Naive thymus-derived CD4-positive, alpha-beta T cell (primary cell): Measurements from ENCODE around the gene ADNP2. TPM values are rescaled to one million over a fixed set of nuclear protein-coding genes. Genes with fewer than 3 reads are reported as not detected.

Experiments
- ATAC-seq: fragments of 150-1000 bp; cut with Tn5 transposase; 2 replicates; pipeline ENCODE4 v1.10.0; 2021; ENCODE audit warnings: mild to moderate bottlenecking, moderate library complexity
- CTCF ChIA-PET: fragments of 350-600 bp; sonication (Branson Sonifier 250); formaldehyde crosslinking; loops from one replicate; lab custom pipeline; 2021; ENCODE audit warnings: antibody characterized with exemption; lab: Charles Lee
- POLR2A ChIA-PET: fragments of 350-600 bp; sonication (Branson Sonifier 250); formaldehyde crosslinking; loops from one replicate; lab custom pipeline; 2021; ENCODE audit warnings: antibody characterized with exemption, inconsistent platforms; lab: Charles Lee
- DNase-seq, 9 donors: peaks; one replicate each; pipeline versions ENCODE4 v3.0.0 to v3.0.0-alpha.2; 2020 to 2022; ENCODE audit warnings: mixed read lengths in 1 of 9
- H3K27ac ChIP-seq: one replicate; pipeline ENCODE4 v1.7.0; 2013; ENCODE audit warnings: mild to moderate bottlenecking, low read depth, low read length, moderate library complexity
- H3K27me3 ChIP-seq, 2 donors: one replicate each; pipeline ENCODE4 v1.7.0; 2013; ENCODE audit warnings: low read length in 2 of 2, mild to moderate bottlenecking in 2 of 2, moderate library complexity in 2 of 2; ENCODE audit not compliant: control insufficient read depth in 2 of 2, insufficient read depth in 2 of 2
- H3K36me3 ChIP-seq, 3 experiments: 1 replicate in 2 of 3; 2 replicates in 1 of 3; pipeline ENCODE4 v1.7.0; 2013; ENCODE audit warnings: low read length in 3 of 3, mild to moderate bottlenecking in 3 of 3, moderate library complexity in 1 of 3; ENCODE audit not compliant: insufficient read depth in 3 of 3, control insufficient read depth in 2 of 3
- H3K4me1 ChIP-seq, 2 donors: one replicate each; pipeline ENCODE4 v1.7.0; 2013; ENCODE audit warnings: low read length in 2 of 2, mild to moderate bottlenecking in 2 of 2, moderate library complexity in 1 of 2; ENCODE audit not compliant: control insufficient read depth in 2 of 2, insufficient read depth in 2 of 2
- H3K4me3 ChIP-seq: 2 replicates; pipeline ENCODE4 v1.7.0; 2013; ENCODE audit warnings: mild to moderate bottlenecking, low read length
- H3K9me3 ChIP-seq, 3 experiments: 1 replicate in 2 of 3; 2 replicates in 1 of 3; pipeline ENCODE4 v1.7.0; 2013; ENCODE audit warnings: low read length in 3 of 3; ENCODE audit not compliant: control insufficient read depth in 2 of 3
- H3K27ac Mint-ChIP-seq, 9 donors: one replicate each; pipeline ENCODE4 v1.8.0; 2020 to 2022; ENCODE audit warnings: mixed read lengths in 9 of 9, mild to moderate bottlenecking in 8 of 9, moderate library complexity in 5 of 9, inconsistent platforms in 2 of 9
- H3K27me3 Mint-ChIP-seq, 5 donors: one replicate each; pipeline ENCODE4 v1.8.0; 2021 to 2022; ENCODE audit warnings: mixed read lengths in 5 of 5, mild to moderate bottlenecking in 1 of 5
- H3K36me3 Mint-ChIP-seq, 5 donors: one replicate each; pipeline ENCODE4 v1.8.0; 2020 to 2022; ENCODE audit warnings: mixed read lengths in 5 of 5, mild to moderate bottlenecking in 3 of 5, inconsistent platforms in 1 of 5
- H3K4me1 Mint-ChIP-seq, 7 donors: one replicate each; pipeline ENCODE4 v1.8.0; 2020 to 2022; ENCODE audit warnings: mixed read lengths in 7 of 7, mild to moderate bottlenecking in 3 of 7, inconsistent platforms in 1 of 7
- H3K4me3 Mint-ChIP-seq, 10 donors: one replicate each; pipeline ENCODE4 v1.8.0; 2020 to 2022; ENCODE audit warnings: mild to moderate bottlenecking in 10 of 10, mixed read lengths in 10 of 10, moderate library complexity in 6 of 10, inconsistent platforms in 2 of 10
- H3K9me3 Mint-ChIP-seq, 11 donors: one replicate each; pipeline ENCODE4 v1.8.0; 2020 to 2022; ENCODE audit warnings: mixed read lengths in 11 of 11, mild to moderate bottlenecking in 4 of 11, inconsistent platforms in 1 of 11, moderate library complexity in 1 of 11
- intact Hi-C, 2 donors: fragments of 100-400 bp; cut with micrococcal nuclease; formaldehyde crosslinking; loops; one replicate each; pipeline ENCODE4 v1.15.1; 2023
- polyA plus RNA-seq, 2 donors: library from polyadenylated mRNA; unstranded; fragments of 300-500 nt; fragmentation: Illumina TruSeq; gene quantifications; one replicate each; pipeline ENCODE4 v1.2.3, GENCODE V29; 2021
- total RNA-seq, 6 experiments: library from RNA in 5 of 6; stranded (reverse) in 5 of 6; gene quantifications; 1 replicate in 5 of 6; 2 replicates in 1 of 6; pipeline ENCODE4 v1.2.3 and lab custom pipeline; 2021 to 2026

The ADNP2 gene
- total and polyA plus RNA-seq, 7 experiments from 2014 or later, result 10.3 to 41.4 (median 22.1) TPM

DNA sequence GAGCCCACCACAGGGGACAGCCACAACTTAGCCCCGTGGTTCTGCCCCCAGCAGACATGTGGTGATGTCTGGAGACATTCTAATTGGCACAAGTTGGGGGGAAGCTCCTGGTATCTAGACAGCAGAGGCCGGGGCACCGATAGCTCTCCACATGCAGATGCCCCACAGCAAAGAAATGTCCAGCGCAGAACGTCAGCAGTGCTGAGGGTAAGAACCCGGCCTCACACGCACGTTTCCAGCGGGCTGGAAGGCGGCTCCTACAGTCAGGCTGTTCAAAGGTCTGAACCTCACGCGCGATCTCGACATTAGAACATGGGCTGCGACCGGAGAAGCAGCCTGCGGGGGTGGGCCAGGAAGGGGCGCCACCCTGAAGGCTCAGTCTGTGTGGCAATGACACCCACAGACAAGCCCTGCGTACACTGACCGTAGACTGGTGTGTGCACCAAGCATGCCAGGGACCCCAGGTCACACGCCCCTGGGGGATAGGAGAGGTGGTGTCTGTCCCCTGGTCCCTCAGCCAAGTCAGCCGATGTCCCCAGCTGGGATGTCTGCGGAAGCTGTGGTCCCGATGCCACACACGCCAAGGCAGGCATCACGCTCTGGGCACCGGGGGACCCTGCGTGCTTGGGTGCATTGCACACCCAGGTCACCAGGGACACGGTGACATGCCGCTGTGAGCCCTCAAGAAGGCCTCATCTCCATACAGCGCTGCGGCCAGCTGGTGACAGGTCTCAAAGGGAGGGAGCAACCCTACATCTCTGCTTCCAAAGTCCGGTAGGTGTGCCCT is 71.9 kb downstream of the ADNP2 start:
- DNase-seq (no peak), ATAC-seq (no peak)
- Mint-ChIP-seq H3K4me3 (no peak overlapping the region), H3K9me3 (peaks cover 0 to 6% (median 0%) of the 10 kb centered on the region in 11 donors), H3K36me3 (no peaks in the 10 kb centered on the region), H3K27ac (no peak overlapping the region), H3K4me1 (peaks cover 0 to 9% (median 0%) of the 10 kb centered on the region in 7 donors), H3K27me3 (peaks cover 0 to 19% (median 16%) of the 10 kb centered on the region in 5 donors)
- H3K4me1 ChIP-seq, result peaks cover 0 to 4% of the 10 kb centered on the region in 2 donors
- ChIA-PET POLR2A (no interaction called here), CTCF (no interaction called here)
- intact Hi-C loops, result no loop called here
- H3K27ac ChIP-seq, result no peak overlapping the region
- H3K27me3 ChIP-seq, result no peaks in the 10 kb centered on the region
- no peaks in the 10 kb centered on the region for H3K9me3 ChIP-seq
- no peak overlapping the region for H3K4me3 ChIP-seq
- no peaks in the 10 kb centered on the region for H3K36me3 ChIP-seq

- Histone ChIP-seq H3K36me3 (no peaks in the 10 kb centered on the region), H3K4me1 (no peaks in the 10 kb centered on the region), H3K9me3 (no peaks in the 10 kb centered on the region), H3K27me3 (no peaks in the 10 kb centered on the region), H3K4me3 (no peak overlapping the region), H3K27ac (no peak overlapping the region)
- Mint-ChIP-seq H3K36me3 (no peaks in the 10 kb centered on the region), H3K4me1 (peaks cover 0 to under 1% (median 0%) of the 10 kb centered on the region in 7 donors), H3K9me3 (peaks cover 0 to 9% (median 0%) of the 10 kb centered on the region in 11 donors), H3K4me3 (no peak overlapping the region), H3K27me3 (peaks cover 0 to 12% (median 9%) of the 10 kb centered on the region in 5 donors), H3K27ac (no peak overlapping the region)
- DNase-seq (no peak), ATAC-seq (no peak)
- intact Hi-C loops, result no loop called here
- POLR2A ChIA-PET, result no interaction called here
- CTCF ChIA-PET, result no interaction called here
These were observed 72.8 kb downstream of the ADNP2 start for GRCh38 chr18:80181642-80182461.

DNA sequence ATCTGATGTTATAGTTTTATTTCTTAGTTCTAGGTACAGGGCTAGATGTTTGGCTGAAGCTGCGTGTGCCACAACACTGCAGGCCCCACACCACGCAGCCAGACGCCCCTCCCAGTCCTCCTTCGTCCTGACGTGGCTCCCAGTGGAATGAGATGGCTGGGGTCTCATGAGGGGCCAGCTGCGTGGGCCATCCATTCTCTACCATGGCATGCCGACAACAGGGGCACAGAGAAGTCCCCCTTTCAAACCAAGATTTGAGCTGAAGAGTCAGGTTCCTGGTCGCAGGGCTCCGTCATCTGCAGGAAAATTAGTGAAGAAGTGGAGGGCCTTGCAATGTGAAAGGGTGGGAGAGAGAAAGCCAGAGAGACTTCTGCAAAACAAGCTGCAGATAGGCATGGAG is 73.8 kb downstream of the ADNP2 start:
- DNase-seq (no peak), ATAC-seq (no peak)
- Histone ChIP-seq H3K36me3 (no peaks in the 10 kb centered on the region), H3K27me3 (no peaks in the 10 kb centered on the region), H3K4me1 (no peaks in the 10 kb centered on the region), H3K27ac (no peak overlapping the region), H3K9me3 (no peaks in the 10 kb centered on the region), H3K4me3 (no peak overlapping the region)
- ChIA-PET POLR2A (no interaction called here), CTCF (no interaction called here)
- H3K9me3 Mint-ChIP-seq, result peaks cover 0 to 9% (median 0%) of the 10 kb centered on the region in 11 donors
- no peaks in the 10 kb centered on the region for H3K36me3 Mint-ChIP-seq
- H3K4me1 Mint-ChIP-seq, result no peaks in the 10 kb centered on the region
- peaks cover 0 to 7% (median 0%) of the 10 kb centered on the region in 5 donors for H3K27me3 Mint-ChIP-seq
- intact Hi-C loops, result no loop called here
- no peak overlapping the region for H3K27ac Mint-ChIP-seq
- H3K4me3 Mint-ChIP-seq, result no peak overlapping the region

DNA sequence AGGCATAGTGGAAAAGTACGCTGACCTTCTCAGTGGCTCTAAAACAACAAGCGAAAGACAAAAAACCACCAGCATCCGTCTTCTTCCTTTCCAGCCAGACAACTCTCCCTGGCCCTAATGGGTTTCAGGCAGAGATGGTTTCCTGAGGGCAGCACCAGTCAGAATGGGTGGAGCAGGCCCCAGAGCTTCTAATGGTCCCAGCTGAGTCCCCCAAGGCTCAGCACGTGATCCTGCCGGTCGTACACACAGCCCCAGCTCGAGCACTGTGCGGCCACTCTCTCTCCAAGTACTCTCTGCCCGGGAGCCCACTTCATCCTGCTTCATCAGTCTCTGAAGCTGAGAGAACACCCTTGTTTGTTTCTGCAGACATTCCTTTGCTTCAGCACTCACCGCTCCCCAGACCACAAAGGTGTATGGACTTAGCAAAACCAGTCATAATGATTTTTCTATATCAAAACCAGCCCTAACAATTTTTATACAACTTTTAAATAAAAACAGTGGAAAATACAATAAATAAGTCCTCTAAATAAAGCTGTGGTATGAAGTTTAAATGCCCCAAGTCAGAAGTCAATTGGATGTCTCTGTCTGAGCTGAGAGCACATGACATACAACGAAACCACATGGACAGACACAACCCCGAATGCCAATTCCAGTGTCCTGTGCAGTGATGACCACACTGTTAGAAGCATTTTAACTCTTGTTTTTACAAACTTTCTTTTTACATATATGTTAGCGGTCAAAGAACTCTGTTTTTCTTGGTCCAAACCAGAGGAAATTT is 74.4 kb downstream of the ADNP2 start:
- no peak overlapping the region for H3K4me3 ChIP-seq
- peaks cover 0 to 4% (median 0%) of the 10 kb centered on the region in 5 donors for H3K27me3 Mint-ChIP-seq
- no peaks in the 10 kb centered on the region for H3K36me3 Mint-ChIP-seq
- H3K27ac ChIP-seq, result no peak overlapping the region
- ATAC-seq, result no peak
- H3K9me3 Mint-ChIP-seq, result peaks cover 0 to 9% (median 0%) of the 10 kb centered on the region in 11 donors
- intact Hi-C loops, result no loop called here
- H3K4me3 Mint-ChIP-seq, result no peak overlapping the region
- no peaks in the 10 kb centered on the region for H3K9me3 ChIP-seq
- no peaks in the 10 kb centered on the region for H3K4me1 Mint-ChIP-seq
- ChIA-PET CTCF (no interaction called here), POLR2A (no interaction called here)
- H3K36me3 ChIP-seq, result no peaks in the 10 kb centered on the region
- DNase-seq, result no peak
- no peak overlapping the region for H3K27ac Mint-ChIP-seq
- no peaks in the 10 kb centered on the region for H3K27me3 ChIP-seq
- no peaks in the 10 kb centered on the region for H3K4me1 ChIP-seq

DNA sequence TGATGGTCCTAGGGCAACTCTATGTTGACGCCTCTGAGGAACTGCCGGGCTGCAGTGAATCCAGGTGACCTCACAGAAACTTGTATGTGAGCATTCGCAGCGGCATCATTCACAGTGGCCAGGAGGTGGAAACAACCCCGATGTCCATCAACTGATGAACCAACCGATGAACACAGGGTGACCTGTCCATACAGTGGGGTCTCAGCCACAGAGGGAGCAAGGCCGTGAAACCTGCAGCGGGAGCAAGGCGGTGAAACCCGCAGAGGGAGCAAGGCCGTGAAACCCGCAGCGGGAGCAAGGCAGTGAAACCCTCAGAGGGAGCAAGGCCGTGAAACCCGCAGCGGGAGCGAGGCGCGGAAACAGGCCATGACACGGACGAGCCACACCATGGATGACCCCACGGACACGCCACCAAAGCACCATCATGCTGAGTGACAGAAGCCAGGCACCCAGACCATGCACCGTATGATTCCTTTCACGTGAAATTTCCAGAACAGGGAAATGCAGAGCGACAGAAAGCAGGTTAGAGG is 75.2 kb downstream of the ADNP2 start:
- ChIA-PET CTCF (no interaction called here), POLR2A (no interaction called here)
- peak overlapping the region in 1 of 9 donors; percentile 32 for H3K27ac Mint-ChIP-seq
- peaks cover 0 to 9% (median 0%) of the 10 kb centered on the region in 11 donors for H3K9me3 Mint-ChIP-seq
- no peak for ATAC-seq
- H3K4me3 ChIP-seq, result no peak overlapping the region
- no peaks in the 10 kb centered on the region for H3K4me1 Mint-ChIP-seq
- no peaks in the 10 kb centered on the region for H3K9me3 ChIP-seq
- H3K27me3 ChIP-seq, result no peaks in the 10 kb centered on the region
- no peak overlapping the region for H3K27ac ChIP-seq
- H3K4me1 ChIP-seq, result no peaks in the 10 kb centered on the region
- no peaks in the 10 kb centered on the region for H3K27me3 Mint-ChIP-seq
- no peak overlapping the region for H3K4me3 Mint-ChIP-seq
- intact Hi-C loops, result no loop called here
- no peak for DNase-seq
- H3K36me3 Mint-ChIP-seq, result no peaks in the 10 kb centered on the region
- no peaks in the 10 kb centered on the region for H3K36me3 ChIP-seq

DNA sequence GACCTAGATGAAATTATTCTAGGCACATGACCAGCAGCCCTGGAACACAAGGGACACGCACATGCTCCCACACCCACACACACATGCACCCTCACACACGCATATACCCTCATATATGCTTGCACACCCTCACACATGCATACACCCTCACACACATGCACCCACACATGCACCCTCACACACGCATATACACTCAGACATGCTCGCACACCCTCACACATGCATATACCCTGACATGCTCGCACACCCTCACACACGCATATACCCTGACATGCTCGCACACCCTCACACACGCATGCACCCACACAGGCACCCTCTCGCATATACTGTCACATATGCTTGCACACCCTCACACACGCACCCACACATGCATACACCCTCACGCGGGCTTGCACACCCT is 76.5 kb downstream of the ADNP2 start:
- Mint-ChIP-seq H3K9me3 (peaks cover 0 to 9% (median 0%) of the 10 kb centered on the region in 11 donors), H3K27me3 (no peaks in the 10 kb centered on the region), H3K4me3 (no peak overlapping the region), H3K27ac (no peak overlapping the region), H3K4me1 (no peaks in the 10 kb centered on the region), H3K36me3 (no peaks in the 10 kb centered on the region)
- Histone ChIP-seq H3K9me3 (no peaks in the 10 kb centered on the region), H3K4me1 (no peaks in the 10 kb centered on the region), H3K27me3 (no peaks in the 10 kb centered on the region), H3K27ac (no peak overlapping the region), H3K4me3 (no peak overlapping the region), H3K36me3 (no peaks in the 10 kb centered on the region)
- ChIA-PET CTCF (no interaction called here), POLR2A (no interaction called here)
- DNase-seq, result no peak
- intact Hi-C loops, result no loop called here
- no peak for ATAC-seq
